K562 (cell line): ENCODE measurements around the gene MYL12B. TPM values are rescaled to one million over a fixed set of nuclear protein-coding genes. Genes with fewer than 3 reads are reported as not detected.

Experiments
- ETV6 ChIP-seq, 3 experiments: fragments of 150-350 bp in 1 of 3; sonication (generic) in 1 of 3; formaldehyde crosslinking in 1 of 3; IDR thresholded peaks; 2 replicates each; pipeline versions ENCODE4 v1.6.1 to v1.8.0; 2014 to 2022; ENCODE audit warnings: borderline replicate concordance in 2 of 3, low read depth in 2 of 3, antibody characterized with exemption in 1 of 3, low read length in 1 of 3, mild to moderate bottlenecking in 1 of 3, missing genetic modification reagents in 1 of 3
- ILK ChIP-seq: fragments of 450-650 bp; IDR thresholded peaks from 2 replicates; pipeline ENCODE4 v1.6.1; 2016; ENCODE audit warnings: missing genetic modification characterization, low read depth, mild to moderate bottlenecking, missing compliant biosample characterization, moderate library complexity, borderline replicate concordance
- MED1 ChIP-seq: sonication (generic); formaldehyde crosslinking; IDR thresholded peaks from 2 replicates; pipeline ENCODE4 v1.8.1; 2023; ENCODE audit warnings: missing genetic modification reagents, borderline replicate concordance
- MTA1 ChIP-seq: fragments of 450-650 bp; IDR thresholded peaks from 2 replicates; pipeline ENCODE4 v1.6.1; 2017; ENCODE audit warnings: borderline replicate concordance
- SP1 ChIP-seq: sonication (generic); formaldehyde crosslinking; IDR thresholded peaks from 2 replicates; pipeline ENCODE4 v1.8.1; 2022; ENCODE audit warnings: mild to moderate bottlenecking, missing genetic modification reagents
- YY1 ChIP-seq, 3 experiments: IDR thresholded peaks; 2 replicates each; pipeline ENCODE4 v1.6.1; 2011; ENCODE audit warnings: low read length in 2 of 3, mild to moderate bottlenecking in 2 of 3, moderate library complexity in 2 of 3, borderline replicate concordance in 1 of 3, control low read depth in 1 of 3, low read depth in 1 of 3; ENCODE audit not compliant: insufficient read depth in 3 of 3, insufficient replicate concordance in 2 of 3, control insufficient read depth in 1 of 3, insufficient read length in 1 of 3; ENCODE audit errors: extremely low read depth in 1 of 3
- ZNF280B ChIP-seq: fragments of 250-450 bp; sonication (Bioruptor Pico); IDR thresholded peaks from 2 replicates; pipeline ENCODE4 v1.5.1; 2021; ENCODE audit warnings: mild to moderate bottlenecking
- ZNF3 ChIP-seq: fragments of 250-450 bp; sonication (Bioruptor Pico); IDR thresholded peaks from 2 replicates; pipeline ENCODE4 v1.5.0; 2021; ENCODE audit warnings: mild to moderate bottlenecking, moderate library complexity
- ZNF318 ChIP-seq, 2 experiments: fragments of 450-650 bp; IDR thresholded peaks; 2 replicates each; pipeline ENCODE4 v1.6.1; 2016; ENCODE audit warnings: mild to moderate bottlenecking in 2 of 2, borderline replicate concordance in 1 of 2, low read depth in 1 of 2, moderate library complexity in 1 of 2
- ZNF561 ChIP-seq: fragments of 450-650 bp; formaldehyde crosslinking; conservative IDR thresholded peaks from 2 replicates; pipeline ENCODE4 v1.4.0; 2020; ENCODE audit warnings: mild to moderate bottlenecking, moderate library complexity
- polyA plus RNA-seq, 8 experiments: library from polyadenylated mRNA; depleted of rRNA in 4 of 8; stranded (reverse) in 5 of 8; unstranded in 3 of 8; fragments of >200 nt; fragmentation: Nextera tagmentation in 2 of 8; fragmentation: Illumina TruSeq in 1 of 8; extraction: Ambion mirVana in 2 of 8; extraction: Trizol in 1 of 8; gene quantifications; 2 replicates each; pipeline versions ENCODE4 v1.2.1 to v1.2.3, GENCODE V29; 2011 to 2014; ENCODE audit warnings: inconsistent platforms in 1 of 8, missing spikeins in 1 of 8
- total RNA-seq, 7 experiments: library from RNA; depleted of rRNA in 6 of 7; stranded (reverse); fragments of >200 nt in 6 of 7; fragmentation: Illumina TruSeq in 2 of 7; extraction: Trizol in 2 of 7; gene quantifications; 2 replicates each; pipeline versions ENCODE4 v1.2.1 to v1.2.3, GENCODE V29; 2011 to 2021; ENCODE audit warnings: low replicate concordance in 1 of 7
- TF ChIP-seq, protein P1 (sequence below): fragments of 200-400 bp; formaldehyde crosslinking; IDR thresholded peaks from 2 replicates; pipeline ENCODE4 v1.6.1; 2017; ENCODE audit warnings: mild to moderate bottlenecking, low read depth, low read length, moderate library complexity

MYL12B gene
- total and polyA plus RNA-seq, 9 of the 15 experiments (the other 6 are each of a cell fraction or from before 2014, with no cell fraction given) = 220 to 995 (median 463) TPM

GRCh38 chr18:3245853-3246634 lies 15.9 kb upstream of the MYL12B start (continued):
- TF ChIP-seq ETV6 (IDR thresholded peaks at IDR 0.05; ENCODE audit: borderline replicate concordance in 1 of 2, low read depth in 2 of 2, low read length in 1 of 2) (no peak), ETV6 (CRISPR knock-in tag; IDR thresholded peaks at IDR 0.05; ENCODE audit: borderline replicate concordance) (no peak), ZNF280B (CRISPR knock-in tag) (no peak), ZNF3 (CRISPR knock-in tag) (no peak), YY1 (IDR thresholded peaks at IDR 0.05; ENCODE audit: borderline replicate concordance in 1 of 3, control insufficient read depth in 1 of 3, extremely low read depth in 1 of 3, insufficient read depth in 3 of 3, insufficient read length in 1 of 3, insufficient replicate concordance in 2 of 3, low read depth in 1 of 3, low read length in 2 of 3) (peak in 1 of 3 experiments; percentile 42), ZNF561 (CRISPR knock-in tag) (no peak), MED1 (no peak), ZNF318 (IDR thresholded peaks at IDR 0.05; ENCODE audit: borderline replicate concordance in 1 of 2, low read depth in 1 of 2) (no peak), SP1 (CRISPR knock-in tag) (peak; percentile 88), ILK (tag) (no peak), MTA1 (no peak)
- TF ChIP-seq, protein P1, sequence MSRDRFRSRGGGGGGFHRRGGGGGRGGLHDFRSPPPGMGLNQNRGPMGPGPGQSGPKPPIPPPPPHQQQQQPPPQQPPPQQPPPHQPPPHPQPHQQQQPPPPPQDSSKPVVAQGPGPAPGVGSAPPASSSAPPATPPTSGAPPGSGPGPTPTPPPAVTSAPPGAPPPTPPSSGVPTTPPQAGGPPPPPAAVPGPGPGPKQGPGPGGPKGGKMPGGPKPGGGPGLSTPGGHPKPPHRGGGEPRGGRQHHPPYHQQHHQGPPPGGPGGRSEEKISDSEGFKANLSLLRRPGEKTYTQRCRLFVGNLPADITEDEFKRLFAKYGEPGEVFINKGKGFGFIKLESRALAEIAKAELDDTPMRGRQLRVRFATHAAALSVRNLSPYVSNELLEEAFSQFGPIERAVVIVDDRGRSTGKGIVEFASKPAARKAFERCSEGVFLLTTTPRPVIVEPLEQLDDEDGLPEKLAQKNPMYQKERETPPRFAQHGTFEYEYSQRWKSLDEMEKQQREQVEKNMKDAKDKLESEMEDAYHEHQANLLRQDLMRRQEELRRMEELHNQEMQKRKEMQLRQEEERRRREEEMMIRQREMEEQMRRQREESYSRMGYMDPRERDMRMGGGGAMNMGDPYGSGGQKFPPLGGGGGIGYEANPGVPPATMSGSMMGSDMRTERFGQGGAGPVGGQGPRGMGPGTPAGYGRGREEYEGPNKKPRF = no peak
